22Rv1 (cell line): ENCODE measurements around the gene KAZN.

Experiments used
- H3K27ac ChIP-seq: fragments of 450-650 bp; 2 replicates; pipeline ENCODE4 v1.5.1; 2017
- ZFX ChIP-seq: fragments of 450-650 bp; IDR thresholded peaks from 2 replicates; pipeline ENCODE4 v1.6.1; 2017; ENCODE audit warnings: antibody characterized with exemption, borderline replicate concordance
- TF ChIP-seq, protein P1 (sequence below): fragments of 450-650 bp; IDR thresholded peaks from 2 replicates; pipeline ENCODE4 v1.5.1; 2017; ENCODE audit warnings: mild to moderate bottlenecking

Gene KAZN

GRCh38 chr1:14598498-14599182 lies at the start of gene KAZN:
KAZN (plus strand) TSS chr1:14598685.
- H3K27ac ChIP-seq, result no peak within 1 kb of the TSS
- TF ChIP-seq, protein P1, sequence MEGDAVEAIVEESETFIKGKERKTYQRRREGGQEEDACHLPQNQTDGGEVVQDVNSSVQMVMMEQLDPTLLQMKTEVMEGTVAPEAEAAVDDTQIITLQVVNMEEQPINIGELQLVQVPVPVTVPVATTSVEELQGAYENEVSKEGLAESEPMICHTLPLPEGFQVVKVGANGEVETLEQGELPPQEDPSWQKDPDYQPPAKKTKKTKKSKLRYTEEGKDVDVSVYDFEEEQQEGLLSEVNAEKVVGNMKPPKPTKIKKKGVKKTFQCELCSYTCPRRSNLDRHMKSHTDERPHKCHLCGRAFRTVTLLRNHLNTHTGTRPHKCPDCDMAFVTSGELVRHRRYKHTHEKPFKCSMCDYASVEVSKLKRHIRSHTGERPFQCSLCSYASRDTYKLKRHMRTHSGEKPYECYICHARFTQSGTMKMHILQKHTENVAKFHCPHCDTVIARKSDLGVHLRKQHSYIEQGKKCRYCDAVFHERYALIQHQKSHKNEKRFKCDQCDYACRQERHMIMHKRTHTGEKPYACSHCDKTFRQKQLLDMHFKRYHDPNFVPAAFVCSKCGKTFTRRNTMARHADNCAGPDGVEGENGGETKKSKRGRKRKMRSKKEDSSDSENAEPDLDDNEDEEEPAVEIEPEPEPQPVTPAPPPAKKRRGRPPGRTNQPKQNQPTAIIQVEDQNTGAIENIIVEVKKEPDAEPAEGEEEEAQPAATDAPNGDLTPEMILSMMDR, result no peak; the same call in 1 of the 2 replicates
- TF ChIP-seq ZFX, result no peak

GRCh38 chr1:14549897-14550620 lies 48.4 kb upstream of the KAZN start:
- H3K27ac ChIP-seq, result no peak overlapping the region
- TF ChIP-seq ZFX, result no peak
- TF ChIP-seq, protein P1, result no peak

GRCh38 chr1:14551386-14551785 lies 47.1 kb upstream of the KAZN start:
- no peak for TF ChIP-seq ZFX
- TF ChIP-seq, protein P1, result no peak
- no peak overlapping the region for H3K27ac ChIP-seq

- H3K27ac ChIP-seq, result no peak overlapping the region
- TF ChIP-seq, protein P1, result no peak
- TF ChIP-seq ZFX, result no peak
These were observed 46.1 kb upstream of the KAZN start for GRCh38 chr1:14552246-14552965.

GRCh38 chr1:14553711-14554110 lies 44.8 kb upstream of the KAZN start:
- TF ChIP-seq ZFX, result no peak
- TF ChIP-seq, protein P1, result no peak
- H3K27ac ChIP-seq, result no peak overlapping the region

DNA sequence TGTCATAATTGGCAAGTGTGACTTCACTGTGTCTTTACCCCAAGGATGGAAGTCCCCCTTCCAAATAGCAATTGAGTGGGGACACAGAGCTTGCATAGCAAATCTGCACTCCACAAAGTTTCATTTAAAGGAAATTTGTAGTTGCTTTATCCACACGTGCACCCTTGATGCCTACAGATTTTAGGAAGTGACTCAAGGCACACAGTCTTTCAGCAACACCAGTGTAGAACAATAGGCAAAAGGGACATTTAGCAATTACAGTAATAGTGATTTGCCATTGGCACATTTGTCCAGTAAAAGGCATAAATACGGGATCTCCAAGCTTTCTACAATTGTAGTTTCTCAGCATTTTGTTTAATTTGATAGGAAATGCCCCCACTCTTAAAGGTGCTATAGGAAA lies 43.4 kb upstream of the KAZN start:
- no peak overlapping the region for H3K27ac ChIP-seq

More for the DNA sequence above, 43.4 kb upstream of the KAZN start:
- no peak for TF ChIP-seq ZFX
- TF ChIP-seq, protein P1, result no peak
